ENCODE measurements around the gene MSH5. TPM values are rescaled to one million over a fixed set of nuclear protein-coding genes. Genes with fewer than 3 reads are reported as not detected.
A peak's percentile ranks its signal among the peaks of the same experiment; 100 is the strongest.

The MSH5 gene
- total and polyA plus RNA-seq, 9 of the 15 experiments (the other 6 are each of a cell fraction or from before 2014, with no cell fraction given) = 12.5 to 104 (median 46.6) TPM

GRCh38 chr6:31794866-31795615, 55.2 kb downstream of the MSH5 start (continued):
- TF ChIP-seq NFE2 (IDR thresholded peaks at IDR 0.05; ENCODE audit: low read depth) = no peak
- no peak for TF ChIP-seq ZNF79 (CRISPR knock-in tag; IDR thresholded peaks at IDR 0.05; ENCODE audit: low read depth)
- TF ChIP-seq LEF1 (IDR thresholded peaks at IDR 0.05) = no peak; the same call in 1 of the 2 replicates
- TF ChIP-seq RBM39 (optimal IDR thresholded peaks at IDR 0.05; ENCODE audit: low read depth, low read length) = no peak
- no peak for TF ChIP-seq RBM34 (IDR thresholded peaks at IDR 0.05; ENCODE audit: borderline replicate concordance, insufficient read depth, low read length)
- TF ChIP-seq TCFL5 (CRISPR knock-in tag; conservative IDR thresholded peaks at IDR 0.05) = no peak
- TF ChIP-seq HNRNPUL1 (IDR thresholded peaks at IDR 0.05; ENCODE audit: low read length) = no peak
- no peak for TF ChIP-seq FOXP1 (CRISPR knock-in tag; IDR thresholded peaks at IDR 0.05)
- 0 out of 2 replicates have a peak, but pooled peaks have one; percentile 73 for TF ChIP-seq GTF2A2 (tag; IDR thresholded peaks at IDR 0.05)
- no peak; the same call in none of the 2 replicates for TF ChIP-seq CHD2 (IDR thresholded peaks at IDR 0.05; ENCODE audit: low read depth, low read length)
- TF ChIP-seq E2F3 (CRISPR knock-in tag; IDR thresholded peaks at IDR 0.05) = no peak
- TF ChIP-seq HDAC3 (IDR thresholded peaks at IDR 0.05; ENCODE audit: borderline replicate concordance, partially characterized antibody) = no peak
- no peak for TF ChIP-seq ELK3 (CRISPR knock-in tag; IDR thresholded peaks at IDR 0.05)
- TF ChIP-seq ZBTB7A (IDR thresholded peaks at IDR 0.05; ENCODE audit: borderline replicate concordance, control insufficient read depth, low read depth, low read length) = peak; percentile 96; the same call in 1 of the 2 replicates
- TF ChIP-seq MNT (conservative IDR thresholded peaks at IDR 0.05) = no peak; a peak in 1 of 4 replicates
- no peak for TF ChIP-seq PATZ1 (CRISPR knock-in tag; IDR thresholded peaks at IDR 0.05; ENCODE audit: borderline replicate concordance)
- no peak for TF ChIP-seq ZNF121 (CRISPR knock-in tag; conservative IDR thresholded peaks at IDR 0.05)
- no peak for TF ChIP-seq RFX1 (IDR thresholded peaks at IDR 0.05)
- no peak for TF ChIP-seq ZSCAN32 (CRISPR knock-in tag; IDR thresholded peaks at IDR 0.05)
- no peak for TF ChIP-seq ETV6 (IDR thresholded peaks at IDR 0.05; ENCODE audit: borderline replicate concordance in 1 of 2, low read depth in 2 of 2, low read length in 1 of 2)
- no peak; the same call in 1 of the 2 replicates for TF ChIP-seq ETV6 (CRISPR knock-in tag; IDR thresholded peaks at IDR 0.05; ENCODE audit: borderline replicate concordance)
- no peak for TF ChIP-seq ZNF778 (CRISPR knock-in tag; IDR thresholded peaks at IDR 0.05)
- TF ChIP-seq RBM25 (IDR thresholded peaks at IDR 0.05; ENCODE audit: low read depth, low read length, severe bottlenecking) = no peak
- no peak for TF ChIP-seq TSC22D4 (tag; IDR thresholded peaks at IDR 0.05)
- no peak for TF ChIP-seq HDAC8 (tag; IDR thresholded peaks at IDR 0.05)
- no peak for TF ChIP-seq SAFB (IDR thresholded peaks at IDR 0.05; ENCODE audit: borderline replicate concordance, low read depth, low read length)
